Activated T-cell treated with anti-CD3 and anti-CD28 coated beads, Interleukin-2, amount 50 U/mL, for 48 hours (primary cell): ENCODE measurements around the gene DBNDD2.

Source experiments
- DNase-seq, 2 experiments: peaks; one replicate each; pipeline ENCODE4 v3.0.0-alpha.2; 2020

Gene DBNDD2

DNA sequence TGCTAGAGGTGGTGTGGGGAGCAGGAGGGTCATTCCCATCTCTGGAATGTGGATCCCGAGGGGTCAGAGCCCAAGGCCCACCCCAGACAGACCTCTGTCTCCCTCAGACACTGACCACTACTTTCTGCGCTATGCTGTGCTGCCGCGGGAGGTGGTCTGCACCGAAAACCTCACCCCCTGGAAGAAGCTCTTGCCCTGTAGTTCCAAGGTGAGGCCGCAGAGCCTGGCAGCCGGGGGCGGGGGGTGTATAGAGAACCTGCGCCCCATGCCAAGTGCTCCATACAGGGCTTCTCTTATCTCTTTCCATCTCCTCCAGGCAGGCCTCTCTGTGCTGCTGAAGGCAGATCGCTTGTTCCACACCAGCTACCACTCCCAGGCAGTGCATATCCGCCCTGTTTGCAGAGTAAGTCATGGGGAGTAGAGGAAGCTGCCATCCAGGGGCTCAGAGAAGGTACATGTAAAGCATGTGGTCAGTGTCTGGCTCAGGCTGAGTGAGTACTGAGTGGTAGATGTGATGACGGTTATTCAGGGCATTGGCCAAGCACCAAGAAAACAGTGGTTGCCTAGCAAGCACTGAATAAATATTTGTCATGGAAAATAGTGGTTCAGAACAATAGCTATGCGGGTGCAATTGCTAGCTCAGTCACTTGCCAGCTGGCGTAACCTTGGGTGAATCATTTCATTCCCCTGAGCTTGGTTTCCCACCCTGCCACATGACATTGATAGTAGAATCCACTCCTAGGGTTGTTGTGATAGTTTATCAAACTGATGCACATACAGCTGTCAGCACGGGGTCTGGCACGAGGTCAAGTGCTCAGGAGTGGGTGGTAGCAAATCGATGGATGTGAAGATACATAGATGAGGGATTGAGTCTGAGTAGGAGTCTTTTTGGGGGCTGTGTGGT, 11.4 kb downstream of the DBNDD2 start:
- DNase-seq = peak; percentile 34 to 37

DNA sequence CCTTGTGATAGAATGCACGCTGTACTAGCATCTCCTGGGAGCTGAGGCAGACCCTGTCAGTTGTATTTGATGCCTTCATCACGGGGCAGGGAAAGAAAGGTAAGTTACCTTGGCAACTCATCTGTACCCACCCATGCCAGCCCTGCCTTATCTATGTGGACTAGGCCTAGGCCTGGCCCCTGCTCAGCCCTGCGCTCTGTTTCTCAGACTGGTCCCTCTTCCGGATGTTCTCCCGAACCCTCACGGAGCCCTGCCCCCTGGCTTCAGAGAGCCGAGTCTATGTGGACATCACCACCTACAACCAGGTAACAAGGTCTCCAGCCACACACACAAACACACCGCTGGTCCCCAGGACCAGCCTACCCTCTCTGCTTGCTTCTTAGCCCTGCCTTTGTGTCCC, 12.0 kb downstream of the DBNDD2 start:
- DNase-seq = no peak

DNA sequence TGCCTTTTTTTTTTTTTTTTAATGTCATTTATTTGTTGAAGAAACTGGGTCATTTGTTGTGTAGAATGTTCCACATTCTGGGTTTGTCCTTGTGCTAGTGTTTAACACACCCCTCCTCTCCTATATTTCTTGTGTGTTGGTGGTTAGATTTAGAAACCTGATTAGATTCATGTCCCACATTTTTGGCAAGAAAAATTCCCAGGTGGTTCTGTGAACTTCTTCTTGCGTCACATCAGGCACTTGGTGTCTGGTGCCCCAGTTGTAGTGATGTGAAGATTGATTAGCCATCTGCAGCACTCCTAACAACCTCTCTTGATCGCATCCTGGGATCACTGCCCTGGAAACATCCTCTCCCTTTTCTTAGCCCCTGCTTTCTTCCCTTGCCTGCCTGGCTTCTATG, 15.6 kb downstream of the DBNDD2 start:
- DNase-seq = no peak

DNA sequence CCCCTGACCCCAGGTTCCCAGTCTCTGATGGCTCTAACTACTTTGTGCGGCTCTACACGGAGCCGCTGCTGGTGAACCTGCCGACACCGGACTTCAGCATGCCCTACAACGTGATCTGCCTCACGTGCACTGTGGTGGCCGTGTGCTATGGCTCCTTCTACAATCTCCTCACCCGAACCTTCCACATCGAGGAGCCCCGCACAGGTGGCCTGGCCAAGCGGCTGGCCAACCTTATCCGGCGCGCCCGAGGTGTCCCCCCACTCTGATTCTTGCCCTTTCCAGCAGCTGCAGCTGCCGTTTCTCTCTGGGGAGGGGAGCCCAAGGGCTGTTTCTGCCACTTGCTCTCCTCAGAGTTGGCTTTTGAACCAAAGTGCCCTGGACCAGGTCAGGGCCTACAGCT, 17.5 kb downstream of the DBNDD2 start:
- no peak for DNase-seq

DNA sequence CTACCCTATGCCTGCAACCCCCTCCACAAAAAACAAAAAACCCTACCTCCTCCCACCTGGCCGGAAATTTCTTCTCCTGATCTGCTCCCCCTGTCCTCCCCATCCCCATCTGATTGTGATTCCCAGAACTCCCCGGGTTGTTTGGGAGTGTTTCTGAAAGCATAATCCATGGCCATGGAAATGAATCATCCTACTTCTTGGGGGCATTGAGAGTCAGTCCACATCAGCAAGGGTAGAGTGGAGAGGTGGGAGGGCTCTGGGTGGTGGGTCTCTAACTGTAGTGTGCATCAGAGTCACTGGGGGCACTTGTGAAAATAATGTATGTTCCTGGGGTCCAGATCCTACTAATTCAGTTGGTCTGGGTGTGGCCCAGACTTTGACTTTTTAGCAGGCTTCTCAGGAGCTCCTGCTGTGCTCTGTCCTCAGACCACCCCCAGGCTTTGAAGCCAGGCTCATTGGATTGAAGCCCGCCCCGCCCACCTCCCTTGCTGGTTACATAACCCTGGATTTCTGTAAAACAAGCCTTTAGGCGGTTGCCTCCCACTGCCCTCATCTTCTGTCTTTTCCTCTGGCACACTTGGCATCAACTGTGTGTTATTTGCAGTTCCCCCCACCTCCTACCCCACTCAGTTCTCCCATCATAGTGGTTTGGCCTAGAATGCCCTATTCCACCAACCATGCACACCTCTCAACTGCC, 18.4 kb downstream of the DBNDD2 start:
- no peak for DNase-seq

DNA sequence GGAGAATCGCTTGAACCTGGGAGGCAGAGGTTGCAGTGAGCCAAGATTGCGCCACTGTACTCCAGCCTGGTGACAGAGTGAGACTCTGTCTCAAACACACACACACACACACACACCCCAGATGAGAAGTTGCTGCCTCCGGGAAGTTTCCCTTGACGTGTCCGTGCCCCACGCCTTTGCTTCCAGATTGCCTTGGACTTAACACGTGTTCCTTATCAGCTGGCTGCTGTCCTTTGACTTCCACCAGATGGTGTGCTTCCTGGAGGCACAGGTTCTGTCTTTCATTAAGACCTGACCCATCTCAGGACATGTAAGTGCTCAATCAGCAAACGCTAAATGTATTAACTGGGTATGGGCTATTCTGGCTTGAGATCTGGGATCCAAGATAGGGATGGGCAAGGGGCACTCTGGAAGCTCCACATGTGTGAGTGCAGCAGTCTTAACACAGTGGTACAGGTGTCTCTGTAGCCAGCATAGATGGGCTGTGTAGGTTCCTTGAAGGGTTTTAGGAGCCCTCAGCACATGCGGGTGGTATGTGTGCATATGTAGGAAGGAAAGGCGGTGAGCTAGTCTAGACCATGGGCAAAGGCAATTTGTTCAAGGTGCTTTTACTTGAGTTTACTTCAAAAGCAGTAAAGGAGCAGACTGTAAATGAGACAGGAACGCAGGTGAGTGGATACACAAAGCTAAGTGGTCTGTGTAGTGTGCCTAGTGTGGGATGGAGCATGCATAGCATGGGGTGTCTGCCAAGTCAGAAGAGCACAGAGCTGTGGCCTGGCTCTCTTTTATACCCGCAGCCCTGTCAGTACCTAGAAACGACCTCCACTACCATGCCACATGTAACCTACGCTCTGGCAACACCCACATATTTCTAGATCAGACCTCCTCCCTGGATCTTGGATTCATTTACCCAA, 19.4 kb downstream of the DBNDD2 start:
- no peak for DNase-seq

DNA sequence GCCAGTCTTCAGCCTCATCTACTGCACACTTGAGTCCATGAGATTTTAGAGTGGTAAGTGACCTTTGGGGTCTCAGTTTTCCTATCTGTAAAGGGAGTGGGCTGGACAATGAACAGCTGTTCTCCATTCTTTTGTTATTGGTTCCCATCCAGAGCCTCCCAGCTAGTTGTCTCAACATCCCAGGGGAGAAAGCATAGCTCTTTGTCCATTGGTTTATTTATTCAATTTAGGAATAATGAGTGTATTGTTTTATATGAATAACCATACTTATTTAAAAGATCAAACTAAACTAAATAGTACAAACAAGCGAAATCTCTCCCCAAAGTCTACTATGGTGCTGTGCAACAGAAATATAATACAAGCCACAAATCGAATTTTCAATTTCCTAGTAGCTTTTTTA, 21.5 kb downstream of the DBNDD2 start:
- DNase-seq = no peak

DNA sequence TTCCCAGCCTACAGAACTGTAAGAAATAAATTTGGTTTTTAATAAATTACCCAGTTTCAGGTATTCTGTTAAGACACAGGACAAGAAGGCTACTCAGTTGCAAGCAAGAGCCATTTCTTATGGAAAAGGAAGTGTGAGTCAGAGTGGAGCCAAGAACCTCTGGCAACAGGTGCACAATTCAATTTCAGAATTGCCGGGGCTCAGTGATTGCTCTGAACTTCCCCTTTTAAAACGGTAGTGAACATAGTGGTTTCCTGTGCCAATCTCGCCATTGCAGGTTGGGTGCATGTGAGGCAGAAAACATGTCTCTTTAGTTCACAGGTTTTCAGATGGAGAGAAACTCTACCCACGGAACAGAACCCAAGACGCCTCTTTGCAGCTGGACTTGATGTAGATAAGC, 24.2 kb downstream of the DBNDD2 start:
- no peak for DNase-seq

DNA sequence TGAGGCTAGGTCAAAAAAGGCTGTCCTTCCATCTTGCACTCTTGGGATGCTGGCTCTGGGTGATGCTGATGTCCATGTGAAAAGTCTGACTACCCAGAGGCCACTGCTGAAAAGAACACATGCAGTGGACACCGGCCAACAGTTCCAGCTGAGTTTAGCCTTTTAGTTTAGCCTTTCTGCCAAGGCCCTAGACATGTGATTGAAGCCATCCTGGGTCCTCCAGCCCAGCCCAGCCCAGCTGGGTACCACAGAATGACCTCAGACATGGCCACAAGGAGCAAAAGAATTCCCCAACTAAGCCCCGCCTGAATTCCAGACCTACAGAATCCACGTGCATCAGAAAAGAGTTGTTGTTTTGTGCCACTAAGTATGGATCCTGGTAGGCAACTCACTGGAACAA, 25.2 kb downstream of the DBNDD2 start:
- DNase-seq = no peak

DNA sequence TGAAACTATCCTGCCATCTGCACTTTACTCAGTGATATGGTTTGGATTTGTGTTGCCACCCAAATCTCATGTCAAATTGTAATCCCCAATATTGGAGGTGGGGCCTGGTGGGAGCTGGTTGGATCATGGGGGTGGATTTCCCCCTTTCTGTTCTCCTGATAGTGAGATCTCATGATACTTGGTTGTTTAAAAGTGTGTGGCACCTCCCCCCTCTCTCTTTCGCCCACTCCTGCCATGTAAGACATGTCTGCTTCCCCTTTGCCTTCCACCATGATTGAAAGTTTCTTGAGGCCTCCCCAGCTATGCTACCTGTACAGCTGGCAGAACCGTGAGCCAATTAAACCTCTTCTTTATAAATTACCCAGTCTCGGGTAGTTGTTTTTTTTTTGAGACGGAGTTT, 25.9 kb downstream of the DBNDD2 start:
- DNase-seq = no peak

DNA sequence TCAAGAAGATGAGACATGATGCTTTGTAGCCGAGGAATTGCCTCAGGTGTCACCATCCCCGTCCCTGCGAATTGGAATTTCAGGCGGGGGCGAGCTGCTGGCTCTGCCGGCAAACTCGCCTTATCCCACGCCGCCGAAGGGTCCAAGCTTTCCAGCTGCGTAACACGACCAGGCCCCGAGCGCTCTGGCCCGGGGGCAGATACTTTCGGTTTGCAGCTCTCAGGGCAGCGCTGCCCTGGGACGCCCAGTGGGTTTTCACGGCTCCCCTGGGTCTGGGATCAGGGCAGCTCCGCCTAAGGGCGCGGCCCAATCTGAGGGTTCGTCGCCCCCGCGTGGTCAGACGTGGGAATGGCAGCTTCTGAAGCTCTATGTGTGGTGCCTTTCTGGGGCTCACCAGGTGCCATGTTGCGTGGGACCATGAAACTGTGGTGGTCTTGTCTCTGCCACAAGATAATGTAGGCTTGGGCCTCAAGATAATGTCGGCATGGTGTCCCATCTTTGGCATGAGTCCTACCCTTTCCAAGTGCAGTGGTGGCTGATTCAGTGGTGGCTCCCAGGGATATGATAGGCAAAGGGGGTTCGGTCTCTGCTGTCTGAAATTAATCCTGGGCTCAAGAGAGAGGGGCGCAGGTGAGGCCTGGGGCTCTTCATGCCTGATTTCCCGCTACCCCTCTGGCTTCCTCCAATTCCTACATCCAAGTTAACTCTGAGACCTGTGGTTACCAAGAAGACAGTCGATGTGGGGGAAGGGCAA, 28.8 kb downstream of the DBNDD2 start:
- peak; percentile 93 to 94 for DNase-seq

DNA sequence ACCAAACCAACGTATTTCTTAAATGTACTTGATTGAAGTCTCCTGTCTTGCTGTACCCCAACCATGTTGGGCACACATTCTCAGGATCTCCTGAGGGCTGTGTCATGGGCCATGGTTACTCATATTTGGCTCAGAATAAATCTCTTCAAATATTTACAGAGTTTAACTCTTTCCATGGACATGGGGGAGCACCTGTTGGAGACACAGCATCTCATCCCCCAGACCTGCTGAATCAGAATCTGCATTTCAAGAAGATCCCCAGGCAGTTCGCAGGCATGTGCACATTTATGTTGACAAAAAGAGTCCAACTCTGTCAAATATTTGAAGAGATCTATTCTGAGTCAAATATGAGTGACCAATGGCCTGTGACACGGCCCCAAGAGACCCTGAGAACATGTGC, 32.3 kb downstream of the DBNDD2 start:
- no peak for DNase-seq

DNA sequence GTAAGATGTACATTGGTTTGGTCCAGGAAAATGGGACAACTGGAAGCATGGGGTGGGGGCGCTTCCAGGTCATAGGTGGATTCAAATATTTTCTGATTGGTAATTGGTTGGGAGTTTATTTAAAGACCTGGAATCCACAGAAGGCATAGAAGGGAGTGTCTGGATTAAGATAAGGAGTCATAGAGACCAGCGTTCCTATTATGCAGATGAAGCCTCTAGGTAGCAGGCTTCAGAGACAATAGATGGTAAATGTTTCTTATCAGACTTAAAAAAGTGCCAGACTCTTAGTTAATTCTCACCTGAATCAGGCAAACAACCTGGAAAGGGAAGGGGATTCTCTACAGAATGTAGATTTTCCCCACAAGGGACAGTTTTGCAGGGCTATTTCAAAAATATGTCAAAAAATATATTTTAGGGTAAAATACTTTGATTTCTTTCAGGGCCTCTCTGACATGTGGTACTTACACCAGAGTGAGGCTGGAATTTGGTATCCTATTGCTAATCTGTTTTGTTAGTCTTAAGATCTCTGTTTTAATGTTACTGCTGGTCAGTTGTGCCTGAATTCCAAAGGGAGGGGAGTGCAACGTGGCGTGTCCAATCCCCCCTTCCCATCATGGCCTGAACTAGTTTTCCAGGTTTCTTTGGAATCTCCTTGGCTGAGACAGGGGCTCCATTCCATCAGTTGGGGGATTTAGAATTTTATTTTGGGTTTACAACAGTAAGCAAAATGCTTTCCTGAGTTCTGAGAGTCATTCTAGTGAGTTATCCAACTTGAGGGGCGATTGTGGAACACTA, 33.0 kb downstream of the DBNDD2 start:
- DNase-seq = no peak

DNA sequence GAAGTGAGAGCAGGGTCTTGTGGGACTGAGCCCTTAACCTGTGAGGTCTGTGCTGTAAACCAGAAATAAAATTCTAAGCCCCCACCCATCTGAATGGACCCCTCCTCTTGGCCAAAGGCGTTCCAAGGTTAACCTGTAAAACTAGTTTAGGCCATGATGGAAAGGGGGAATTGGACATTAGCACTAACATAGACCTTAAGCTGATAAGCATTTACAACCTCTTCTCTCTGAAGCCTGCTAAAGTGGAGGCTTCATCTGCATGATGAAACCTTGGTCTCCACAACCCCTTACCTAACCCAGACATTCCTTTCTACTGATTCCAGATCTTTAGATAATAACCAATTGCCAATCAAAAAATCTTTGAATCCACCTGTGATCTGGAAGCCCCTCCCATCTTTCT, 33.7 kb downstream of the DBNDD2 start:
- DNase-seq = no peak

DNA sequence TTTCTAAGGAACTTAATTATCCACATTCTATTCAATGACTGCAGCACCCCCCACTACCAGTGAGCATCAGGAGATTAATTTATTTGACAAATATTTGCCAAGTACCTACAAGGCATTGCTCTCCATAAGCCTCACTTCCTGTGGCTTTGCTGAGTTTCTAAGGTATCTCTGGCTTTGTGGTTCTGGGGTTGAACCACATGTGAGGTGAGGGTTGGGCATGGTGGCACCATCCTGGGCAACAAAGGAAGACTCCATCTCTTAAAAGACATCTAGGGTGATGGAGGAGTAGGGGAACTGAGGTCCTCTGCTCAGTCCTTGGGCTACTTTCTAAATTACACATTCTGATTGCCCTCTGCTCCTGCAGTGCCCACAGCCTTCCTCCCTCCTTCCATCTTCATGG, 36.0 kb downstream of the DBNDD2 start:
- no peak for DNase-seq

DNA sequence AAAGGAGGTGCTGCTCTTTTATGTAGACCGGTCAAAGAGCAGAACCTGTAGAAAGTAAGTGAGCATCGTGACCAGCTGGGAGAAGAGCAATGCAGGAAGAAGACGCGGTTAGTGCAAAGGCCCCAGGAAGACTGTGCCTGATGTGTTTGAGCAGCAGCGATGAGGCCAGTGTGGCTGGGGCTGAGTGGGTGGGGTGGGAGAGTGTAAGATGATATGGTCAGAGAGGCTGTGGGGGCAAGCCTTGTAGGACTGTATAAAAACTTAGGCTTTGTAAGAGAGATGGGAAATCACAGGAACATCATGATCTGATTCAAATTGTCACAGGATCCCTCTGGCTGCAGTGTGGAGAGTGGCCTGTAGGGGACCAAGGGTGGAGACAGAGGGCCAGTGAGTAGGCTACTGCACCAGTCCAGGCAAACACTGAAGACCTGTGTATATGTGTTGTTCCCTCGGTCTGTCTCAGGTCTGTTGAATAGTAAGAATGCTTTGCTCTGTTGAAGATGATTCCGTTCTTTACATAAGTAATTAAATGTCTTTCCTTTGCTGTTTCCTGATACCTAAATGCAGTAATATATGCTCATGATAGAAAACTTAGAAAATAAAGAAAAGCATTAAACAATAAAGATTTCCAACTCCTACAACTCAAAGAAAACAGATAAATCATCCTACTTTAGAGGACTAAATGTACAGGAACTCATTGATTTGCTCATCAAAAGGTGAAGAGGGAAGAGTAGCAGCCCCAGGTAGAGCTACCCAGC, 37.9 kb downstream of the DBNDD2 start:
- peak; percentile 62 to 71 for DNase-seq

DNA sequence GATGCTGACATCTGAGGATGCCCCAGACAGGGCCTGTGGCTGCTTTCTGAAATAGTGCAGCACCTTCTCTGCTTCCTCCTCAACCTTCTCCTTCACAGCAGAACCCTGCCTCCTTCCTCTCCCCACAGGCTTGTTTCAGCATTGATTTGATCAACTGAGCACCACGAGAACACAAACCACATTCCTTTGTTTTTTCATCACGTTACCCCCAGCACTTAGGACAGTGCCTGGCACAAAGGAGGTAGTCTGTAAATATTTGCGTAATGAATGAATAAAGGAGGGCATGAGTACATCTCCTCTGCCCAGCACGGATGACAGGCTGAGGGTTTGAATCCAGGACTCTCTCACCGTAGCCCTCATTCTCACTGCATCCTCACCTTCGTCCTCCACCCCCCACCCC, 40.2 kb downstream of the DBNDD2 start:
- no peak for DNase-seq

DNA sequence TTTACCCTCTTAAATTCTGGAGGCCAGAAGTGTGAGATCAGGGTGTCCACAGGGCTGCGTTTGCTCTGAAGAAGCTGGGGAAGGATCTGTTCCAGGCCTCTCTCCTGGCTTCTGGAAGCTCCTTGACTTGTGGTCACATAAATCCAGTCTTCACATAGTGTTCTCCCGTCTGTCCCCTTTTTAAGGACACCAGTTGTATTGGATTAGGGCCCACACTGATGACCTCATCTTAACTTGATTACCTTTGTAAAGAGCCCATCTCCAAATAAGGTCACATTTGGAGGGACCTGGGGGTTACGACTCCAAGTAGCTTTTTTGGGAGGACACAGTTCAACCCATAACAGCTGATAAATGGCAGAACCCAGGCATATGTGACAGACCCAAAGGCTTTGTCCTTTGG, 41.4 kb downstream of the DBNDD2 start:
- DNase-seq = no peak

DNA sequence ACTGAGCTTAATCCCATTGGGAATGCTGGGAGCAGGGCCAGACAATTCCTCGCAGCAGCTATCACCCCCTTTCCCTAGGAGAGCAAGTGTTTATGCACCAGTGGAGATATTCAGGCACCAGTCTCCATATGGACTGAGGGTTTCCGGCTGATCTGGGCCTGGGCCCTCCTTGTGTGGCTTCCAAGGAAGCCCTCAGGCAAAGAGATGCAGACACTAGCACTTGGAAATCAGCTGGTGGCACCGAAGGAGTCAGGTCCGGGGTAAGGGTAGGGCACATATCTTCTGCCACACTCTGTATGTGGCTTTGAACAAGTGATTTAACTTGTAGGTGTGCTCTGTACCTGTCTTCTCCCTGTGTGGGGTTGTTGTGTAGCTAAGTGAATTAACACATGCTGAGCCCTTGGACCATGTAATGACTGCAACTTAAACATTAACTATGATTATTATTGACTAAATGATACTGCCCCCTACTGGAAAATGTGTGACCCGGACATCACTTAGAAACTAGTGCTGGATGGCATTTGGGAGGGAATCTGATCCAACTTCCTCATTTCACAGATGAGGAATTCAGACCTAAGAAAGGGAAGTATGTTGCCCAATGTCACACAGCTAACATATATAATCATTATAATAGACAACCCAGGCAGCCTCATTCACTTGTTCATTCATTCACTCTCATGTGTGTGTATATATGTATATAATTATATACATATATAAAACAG, 42.2 kb downstream of the DBNDD2 start:
- DNase-seq = no peak

DNA sequence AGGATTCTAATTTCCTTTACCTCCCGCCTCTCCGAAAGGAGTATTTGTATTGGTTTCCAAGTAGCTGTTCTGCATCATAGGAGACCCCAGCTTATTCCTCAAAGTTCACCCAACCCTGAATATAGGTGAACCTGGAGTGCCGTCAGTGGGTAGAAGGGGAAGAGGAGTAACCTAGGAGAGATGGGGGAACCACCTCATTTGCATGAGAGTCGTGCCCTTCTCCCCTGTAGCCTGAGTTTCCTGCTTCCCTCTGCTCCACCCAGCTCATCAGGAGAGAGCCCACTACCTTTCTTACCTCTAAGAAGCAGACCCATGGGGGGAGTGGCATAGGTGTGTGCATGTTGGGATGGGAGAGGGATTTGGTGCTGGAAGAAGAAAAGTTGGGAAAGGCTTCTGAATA, 44.1 kb downstream of the DBNDD2 start:
- DNase-seq = no peak
